ENCODE results near the gene MAPRE2.

MAPRE2 gene

DNA sequence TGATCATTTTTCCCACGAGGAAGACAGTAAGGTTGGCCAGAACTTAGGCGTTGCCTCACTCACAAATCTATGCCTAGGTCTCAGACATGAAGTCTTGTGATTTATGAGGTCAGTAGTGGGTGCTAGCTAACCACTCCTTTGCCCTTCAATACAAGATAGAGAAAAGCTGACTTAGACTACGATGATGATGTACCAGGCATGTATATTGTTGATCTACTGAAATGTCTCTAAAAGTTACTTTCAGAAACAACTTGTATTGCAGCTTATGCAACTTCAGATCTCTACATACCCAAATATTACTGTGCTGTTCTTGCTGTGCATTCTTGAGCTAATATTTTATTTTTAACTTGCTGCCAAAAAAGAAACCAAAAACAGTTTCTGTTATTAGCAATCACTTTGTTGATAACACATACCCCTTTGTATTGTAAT, 30.6 kb downstream of the MAPRE2 start:
- H3K4me3 Mint-ChIP-seq: no peak overlapping the region
- no peak overlapping the region for H3K27ac Mint-ChIP-seq
- ATAC-seq (peak; percentile 48), DNase-seq (no peak)
- no peaks in the 10 kb centered on the region for H3K27me3 Mint-ChIP-seq
- H3K4me1 Mint-ChIP-seq: peaks cover 62% of the 10 kb centered on the region
- H3K9me3 Mint-ChIP-seq: no peaks in the 10 kb centered on the region

DNA sequence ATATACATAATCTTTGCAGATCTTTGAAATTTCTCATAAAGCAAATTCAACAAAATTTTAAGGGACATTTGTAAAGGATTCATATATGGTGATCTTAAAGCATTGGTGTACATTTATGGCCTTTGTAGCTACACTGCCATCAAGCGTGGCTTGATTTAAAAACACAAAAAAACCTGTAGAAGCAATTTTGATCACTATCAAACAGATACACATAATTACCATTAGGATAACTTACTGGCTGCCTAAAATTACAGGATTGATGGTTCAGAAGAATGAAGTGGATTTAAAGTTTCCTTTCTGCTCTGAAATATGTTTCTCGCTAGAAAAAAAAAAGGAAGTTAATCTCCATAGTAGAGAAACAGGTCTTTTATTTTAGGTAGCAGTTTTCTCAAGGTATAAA, 31.4 kb downstream of the MAPRE2 start:
- Mint-ChIP-seq H3K4me1 (peaks cover 62% of the 10 kb centered on the region), H3K27me3 (no peaks in the 10 kb centered on the region), H3K9me3 (no peaks in the 10 kb centered on the region), H3K4me3 (no peak overlapping the region), H3K27ac (no peak overlapping the region)
- DNase-seq (no peak), ATAC-seq (no peak)

DNA sequence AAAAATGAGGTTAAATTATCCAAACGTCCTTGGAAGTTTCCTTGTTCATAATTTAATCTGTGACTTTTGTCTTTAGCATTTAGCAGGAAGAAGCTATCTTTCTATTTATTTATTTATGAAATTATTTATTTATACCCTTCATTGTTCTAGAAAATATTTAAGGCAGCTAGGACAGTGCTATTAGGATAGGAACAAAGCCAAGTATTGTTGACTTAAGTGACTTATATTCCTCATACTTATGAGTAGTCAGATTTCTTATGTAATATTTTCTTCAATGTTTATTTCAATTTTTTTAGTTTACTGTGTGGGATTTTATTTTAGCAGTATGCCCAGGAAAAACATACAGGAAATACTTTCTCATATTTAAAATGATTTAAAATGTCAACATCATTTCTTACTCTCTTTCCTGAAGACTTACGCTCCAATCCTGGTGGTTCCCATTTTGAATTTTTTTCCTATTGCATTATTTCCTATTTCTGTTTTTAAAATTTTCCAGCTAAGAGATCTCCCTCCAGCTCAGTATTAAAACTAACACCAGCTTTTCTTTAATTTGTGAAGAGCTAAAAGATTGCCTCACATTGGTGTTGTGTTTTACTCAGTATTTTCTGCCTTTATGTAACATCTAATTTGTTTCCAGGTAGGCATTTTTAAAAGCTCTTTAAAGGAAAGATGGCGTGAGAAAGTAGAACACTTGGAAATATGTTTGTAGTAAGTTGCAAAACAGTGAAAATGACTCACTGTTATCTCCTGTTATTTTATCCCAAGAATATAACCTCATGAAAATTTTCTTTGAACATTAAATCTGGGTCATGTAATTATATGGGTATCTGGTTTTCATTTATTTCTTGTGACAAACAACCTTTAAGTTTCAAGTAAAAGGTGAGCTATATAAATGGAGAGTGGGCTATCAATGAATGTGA, 32.2 kb downstream of the MAPRE2 start:
- no peaks in the 10 kb centered on the region for H3K27me3 Mint-ChIP-seq
- H3K27ac Mint-ChIP-seq: no peak overlapping the region
- DNase-seq (no peak), ATAC-seq (no peak)
- no peak overlapping the region for H3K4me3 Mint-ChIP-seq
- peaks cover 62% of the 10 kb centered on the region for H3K4me1 Mint-ChIP-seq
- H3K9me3 Mint-ChIP-seq: no peaks in the 10 kb centered on the region

DNA sequence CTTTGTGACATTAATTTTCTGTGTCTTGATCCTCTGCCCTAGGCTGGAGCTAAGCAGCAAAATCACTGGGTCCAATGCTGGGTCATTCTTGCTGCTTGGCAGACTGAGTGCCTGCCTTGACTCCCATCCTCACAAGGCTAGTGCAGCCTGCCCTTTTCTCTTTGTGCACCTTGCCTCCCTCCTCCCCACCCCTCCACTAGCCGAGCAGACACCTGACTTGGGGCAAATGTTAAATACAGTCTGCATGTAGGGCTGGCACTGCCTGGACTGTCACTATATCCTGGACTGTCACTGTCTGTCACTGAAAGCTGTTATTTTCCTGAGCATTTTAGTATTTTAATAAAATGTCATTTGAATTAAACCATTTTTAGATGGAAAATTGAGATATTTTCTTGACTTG, 33.4 kb downstream of the MAPRE2 start:
- Mint-ChIP-seq H3K9me3 (no peaks in the 10 kb centered on the region), H3K27me3 (no peaks in the 10 kb centered on the region), H3K4me1 (peaks cover 68% of the 10 kb centered on the region), H3K4me3 (no peak overlapping the region), H3K27ac (no peak overlapping the region)
- no peak for DNase-seq
- no peak for ATAC-seq

DNA sequence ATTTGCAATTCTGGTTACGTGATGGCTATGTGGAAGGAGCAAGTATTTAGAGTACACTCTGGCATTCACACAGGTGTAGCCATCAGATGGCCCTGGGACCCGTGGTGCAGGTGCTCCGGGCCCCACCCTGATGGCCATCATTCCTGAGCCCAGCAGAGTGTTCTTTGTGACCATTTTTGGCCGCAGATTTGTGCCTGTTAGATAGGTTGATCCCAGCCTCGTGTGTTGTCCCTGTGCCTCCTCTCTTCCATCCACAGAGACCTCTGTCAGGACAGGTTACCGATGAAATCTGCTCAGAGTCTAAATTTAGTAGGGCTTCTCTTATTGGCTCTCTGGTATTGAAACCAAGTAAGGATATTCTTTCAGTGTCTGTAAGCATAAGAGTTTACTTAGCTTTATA, 33.9 kb downstream of the MAPRE2 start:
- no peak overlapping the region for H3K27ac Mint-ChIP-seq

DNA sequence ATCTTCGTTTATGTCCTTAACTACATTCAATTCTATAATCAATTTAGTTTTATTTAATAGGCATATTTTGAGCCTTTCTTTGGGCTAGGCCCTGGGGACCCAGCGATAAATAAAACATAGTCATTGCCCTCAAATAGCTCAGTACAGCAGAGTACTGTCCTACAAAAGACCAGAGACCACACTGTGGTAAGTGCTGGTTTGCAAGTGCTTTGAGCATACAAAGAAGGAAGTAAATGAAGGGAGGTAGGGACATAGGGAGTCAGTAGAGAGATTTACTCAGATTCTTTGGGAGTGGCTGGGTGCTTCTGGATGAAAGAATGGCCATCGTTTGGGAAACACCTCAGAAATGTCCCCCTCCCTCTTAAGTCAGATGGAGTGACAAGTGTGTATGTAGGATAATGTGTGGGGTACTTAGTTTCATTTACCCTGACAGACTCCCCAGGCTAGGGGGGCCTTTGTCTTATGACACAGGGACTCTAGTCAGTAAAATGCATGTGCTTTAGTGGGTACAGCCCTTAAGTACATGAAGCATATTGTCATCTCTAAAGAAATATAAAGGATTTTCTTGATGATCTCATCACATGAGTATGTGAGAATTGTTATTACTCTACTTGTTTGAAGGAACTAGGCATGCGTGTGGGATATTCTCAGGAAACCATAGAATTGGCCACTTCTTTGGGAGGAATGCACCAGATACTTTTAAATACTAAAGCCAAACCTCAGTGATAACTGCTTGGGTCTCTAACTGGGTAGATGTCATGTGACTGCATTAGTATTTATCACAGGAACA, 35.1 kb downstream of the MAPRE2 start:
- Mint-ChIP-seq H3K27me3 (no peaks in the 10 kb centered on the region), H3K27ac (no peak overlapping the region), H3K9me3 (no peaks in the 10 kb centered on the region), H3K4me3 (no peak overlapping the region), H3K4me1 (peaks cover 63% of the 10 kb centered on the region)
- ATAC-seq: no peak
- DNase-seq: no peak

More for the DNA sequence above, 33.9 kb downstream of the MAPRE2 start:
- H3K9me3 Mint-ChIP-seq: no peaks in the 10 kb centered on the region
- H3K4me3 Mint-ChIP-seq: no peak overlapping the region
- H3K27me3 Mint-ChIP-seq: no peaks in the 10 kb centered on the region
- H3K4me1 Mint-ChIP-seq: peaks cover 70% of the 10 kb centered on the region
- ATAC-seq: no peak
- no peak for DNase-seq

DNA sequence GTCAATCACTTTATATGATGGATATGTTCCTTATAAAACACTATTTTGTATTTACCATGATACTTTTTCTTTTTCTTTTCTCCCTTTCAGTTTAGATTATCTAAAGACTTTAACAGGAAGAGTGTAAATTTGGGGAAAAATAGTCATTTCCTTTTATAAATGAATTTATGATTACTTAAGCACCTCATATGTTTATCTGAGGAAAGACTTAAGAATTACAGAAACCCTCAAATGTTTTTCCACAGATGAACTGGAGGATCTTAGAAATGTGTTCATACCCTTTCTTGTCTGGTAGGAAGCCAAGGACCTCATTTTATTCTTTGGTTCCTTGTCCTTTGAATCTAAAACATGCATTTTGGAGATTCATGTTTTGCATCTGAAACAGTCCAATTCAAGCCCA, 36.7 kb downstream of the MAPRE2 start:
- DNase-seq: no peak
- Mint-ChIP-seq H3K27ac (no peak overlapping the region), H3K9me3 (no peaks in the 10 kb centered on the region), H3K27me3 (no peaks in the 10 kb centered on the region), H3K4me1 (peaks cover 62% of the 10 kb centered on the region), H3K4me3 (no peak overlapping the region)
- ATAC-seq: no peak

DNA sequence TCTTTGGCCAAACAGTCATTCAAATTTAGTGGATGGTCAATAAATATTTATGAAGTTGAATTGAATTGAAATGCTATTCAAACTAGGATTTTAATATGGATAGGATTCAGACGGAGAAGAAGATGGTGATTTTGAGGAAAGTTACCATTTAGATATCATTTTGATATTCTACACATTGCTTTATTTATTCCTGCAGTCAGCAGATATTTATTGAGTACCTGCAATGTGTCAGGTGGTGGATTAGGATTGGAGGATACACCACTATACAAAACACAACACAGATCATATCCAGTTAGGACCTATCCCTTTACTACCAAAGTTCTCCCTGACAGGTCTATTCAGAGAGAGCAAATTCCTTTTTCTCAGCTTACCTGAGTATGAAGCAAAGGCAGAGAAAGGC, 38.8 kb downstream of the MAPRE2 start:
- ATAC-seq (no peak), DNase-seq (no peak)
- H3K4me1 Mint-ChIP-seq: peaks cover 59% of the 10 kb centered on the region
- no peaks in the 10 kb centered on the region for H3K27me3 Mint-ChIP-seq
- H3K4me3 Mint-ChIP-seq: no peak overlapping the region
- H3K27ac Mint-ChIP-seq: no peak overlapping the region
- no peaks in the 10 kb centered on the region for H3K9me3 Mint-ChIP-seq

DNA sequence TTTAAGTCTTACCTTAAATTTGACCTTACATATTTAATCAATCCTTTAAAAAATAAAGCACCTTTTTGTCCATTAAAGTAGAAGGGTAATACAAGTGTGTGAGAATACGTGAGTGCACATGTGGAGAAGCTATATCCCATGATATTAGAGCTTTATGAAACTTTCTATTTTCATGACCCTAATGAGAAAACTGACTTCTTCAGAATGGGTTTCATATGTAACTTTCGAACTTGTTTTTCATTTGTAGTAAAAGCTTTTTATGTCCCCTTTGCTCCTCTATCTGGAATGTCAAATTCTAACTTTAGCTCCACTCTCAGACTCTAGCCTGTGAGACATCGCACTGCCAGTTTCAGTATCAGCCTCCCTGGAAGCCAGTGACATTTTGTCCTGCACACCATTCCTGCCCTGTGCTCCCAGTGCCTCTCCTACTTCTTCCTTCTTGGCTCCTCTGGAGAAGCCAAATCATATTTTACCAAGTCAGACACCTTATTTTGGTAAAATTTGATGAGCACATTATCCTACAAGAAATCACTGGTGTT, 42.0 kb downstream of the MAPRE2 start:
- DNase-seq (no peak), ATAC-seq (no peak)
- H3K4me3 Mint-ChIP-seq: no peak overlapping the region
- H3K27ac Mint-ChIP-seq: no peak overlapping the region
- H3K27me3 Mint-ChIP-seq: no peaks in the 10 kb centered on the region
- H3K4me1 Mint-ChIP-seq: peaks cover 48% of the 10 kb centered on the region
- no peaks in the 10 kb centered on the region for H3K9me3 Mint-ChIP-seq

DNA sequence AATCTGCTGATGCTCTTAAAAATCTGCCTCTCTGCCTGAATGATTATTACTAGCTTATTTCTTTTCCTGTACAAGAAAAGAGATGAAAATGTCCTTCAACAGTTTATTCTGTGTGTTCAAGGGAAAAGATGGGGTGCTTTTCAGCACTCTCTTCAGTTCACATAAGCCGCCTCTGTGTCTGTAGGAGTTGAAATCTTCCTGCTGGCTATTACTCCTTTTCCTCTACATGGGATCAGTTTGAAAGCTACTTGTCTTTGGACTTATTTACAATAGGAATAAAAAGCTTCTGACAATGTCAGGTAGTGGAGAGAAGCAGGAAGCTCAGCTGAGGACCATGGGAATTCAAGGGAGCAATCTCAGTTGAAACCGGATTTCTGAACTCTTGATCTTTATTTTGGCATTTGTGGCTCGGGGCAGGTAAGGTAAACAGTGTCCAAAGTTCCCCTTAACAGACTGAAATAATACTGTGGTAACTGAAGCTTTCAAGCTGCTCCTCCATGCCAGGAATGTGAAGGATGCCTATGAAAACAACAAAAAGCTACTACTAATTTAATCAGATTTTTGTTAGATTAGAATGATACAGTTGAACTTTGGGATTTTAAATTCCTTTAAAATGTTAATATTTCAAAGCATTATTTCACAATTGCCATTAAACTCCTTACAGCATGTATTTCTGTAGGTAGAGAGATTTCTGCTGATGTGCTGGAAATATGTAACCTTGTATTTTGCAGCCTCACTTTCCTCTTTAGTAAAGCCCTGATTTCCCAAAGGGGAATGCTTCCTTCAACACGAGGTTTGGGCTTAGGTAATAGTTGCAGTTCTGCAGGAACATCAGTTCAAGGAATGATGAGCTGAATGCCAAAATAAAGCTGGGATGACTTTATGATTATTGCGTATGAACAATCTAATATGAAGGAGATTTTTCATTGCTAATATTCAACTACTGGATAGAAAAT, 43.6 kb downstream of the MAPRE2 start:
- Mint-ChIP-seq H3K4me1 (peaks cover 49% of the 10 kb centered on the region), H3K9me3 (no peaks in the 10 kb centered on the region), H3K27ac (no peak overlapping the region), H3K4me3 (no peak overlapping the region), H3K27me3 (no peaks in the 10 kb centered on the region)
- no peak for DNase-seq
- no peak for ATAC-seq

DNA sequence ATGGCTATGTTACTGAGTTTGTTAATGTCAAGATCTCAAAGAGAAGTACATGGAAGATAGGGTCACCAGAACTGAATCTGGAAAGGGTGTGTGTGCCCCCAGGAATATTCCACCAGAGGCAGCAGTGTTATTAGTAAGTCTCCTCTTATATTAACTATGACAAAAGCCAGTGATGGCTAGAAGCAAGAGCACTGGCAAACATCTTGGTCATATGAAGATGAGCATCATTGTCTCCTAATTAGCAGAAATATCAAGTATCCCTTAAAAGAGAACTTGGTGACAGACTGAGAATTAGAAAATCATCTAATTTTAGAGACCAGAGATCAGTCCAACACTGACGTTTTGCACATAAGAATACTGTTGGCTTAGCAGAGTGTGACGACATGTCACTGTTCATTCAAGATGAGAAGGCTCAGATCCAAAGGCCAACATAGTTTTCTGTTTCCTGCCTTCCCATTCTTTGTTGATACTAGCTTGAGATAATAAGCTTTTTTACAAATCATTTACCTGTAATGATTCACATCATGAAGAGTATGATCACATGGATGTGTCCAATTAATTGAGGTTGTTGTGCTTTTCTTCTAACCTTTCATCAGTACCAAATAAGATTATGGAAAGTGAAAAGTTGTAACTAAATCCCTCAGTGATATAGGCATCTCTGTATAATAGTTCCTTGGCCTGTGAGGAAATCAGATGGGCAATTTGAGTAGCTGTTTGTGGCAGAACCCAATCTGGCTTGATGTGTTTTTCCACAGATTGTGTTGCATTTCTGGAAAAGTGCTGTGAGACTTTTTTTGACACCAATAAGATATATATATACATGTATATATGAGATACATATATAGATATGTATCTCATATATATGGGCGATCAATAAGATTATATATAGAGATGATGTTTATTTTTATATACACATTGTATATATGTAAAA, 44.5 kb downstream of the MAPRE2 start:
- DNase-seq (no peak), ATAC-seq (no peak)
- H3K9me3 Mint-ChIP-seq: no peaks in the 10 kb centered on the region
- no peak overlapping the region for H3K4me3 Mint-ChIP-seq
- no peak overlapping the region for H3K27ac Mint-ChIP-seq
- H3K27me3 Mint-ChIP-seq: no peaks in the 10 kb centered on the region
- H3K4me1 Mint-ChIP-seq: peaks cover 49% of the 10 kb centered on the region

DNA sequence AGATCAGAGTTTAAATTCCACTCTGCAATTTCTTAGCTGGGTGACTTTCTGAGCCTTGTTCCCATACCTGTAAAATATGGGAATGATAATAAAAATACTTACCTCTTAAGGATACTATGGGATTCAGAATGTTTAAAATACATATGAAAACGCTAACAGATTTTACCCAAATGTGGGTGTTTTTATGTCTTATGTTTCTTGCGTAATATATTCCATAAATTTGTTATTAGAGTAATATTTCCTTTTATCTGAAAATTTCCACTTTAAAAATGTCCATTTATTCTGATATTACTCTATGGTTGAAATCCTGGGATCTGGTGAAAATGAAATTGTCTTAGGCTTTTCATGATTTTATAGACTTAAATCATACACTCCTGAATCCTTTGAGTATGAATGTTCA, 45.5 kb downstream of the MAPRE2 start:
- Mint-ChIP-seq H3K27me3 (no peaks in the 10 kb centered on the region), H3K4me1 (peaks cover 42% of the 10 kb centered on the region), H3K9me3 (no peaks in the 10 kb centered on the region), H3K27ac (no peak overlapping the region), H3K4me3 (no peak overlapping the region)
- DNase-seq (no peak), ATAC-seq (no peak)

DNA sequence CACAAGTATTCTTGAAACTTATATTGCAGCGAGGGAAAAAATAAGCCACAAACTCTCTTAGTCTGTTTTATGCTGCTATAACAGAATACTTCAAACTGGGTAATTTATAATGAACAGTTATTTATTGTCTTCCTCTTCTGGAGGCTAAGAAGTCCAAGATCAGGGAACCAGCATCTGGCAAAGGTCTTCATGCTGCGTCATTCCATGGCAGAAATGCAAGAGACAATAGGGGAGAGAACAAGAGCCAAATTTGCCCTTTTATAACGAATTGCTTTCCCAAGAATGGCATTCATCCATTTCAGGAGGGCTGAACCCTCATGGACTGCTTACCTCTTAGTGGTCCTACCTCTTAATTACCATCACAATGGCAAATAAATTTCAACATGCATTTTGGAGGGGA, 46.5 kb downstream of the MAPRE2 start:
- H3K4me3 Mint-ChIP-seq: no peak overlapping the region
- DNase-seq (no peak), ATAC-seq (no peak)
- no peaks in the 10 kb centered on the region for H3K9me3 Mint-ChIP-seq
- H3K27ac Mint-ChIP-seq: no peak overlapping the region
- no peaks in the 10 kb centered on the region for H3K27me3 Mint-ChIP-seq
- peaks cover 45% of the 10 kb centered on the region for H3K4me1 Mint-ChIP-seq

DNA sequence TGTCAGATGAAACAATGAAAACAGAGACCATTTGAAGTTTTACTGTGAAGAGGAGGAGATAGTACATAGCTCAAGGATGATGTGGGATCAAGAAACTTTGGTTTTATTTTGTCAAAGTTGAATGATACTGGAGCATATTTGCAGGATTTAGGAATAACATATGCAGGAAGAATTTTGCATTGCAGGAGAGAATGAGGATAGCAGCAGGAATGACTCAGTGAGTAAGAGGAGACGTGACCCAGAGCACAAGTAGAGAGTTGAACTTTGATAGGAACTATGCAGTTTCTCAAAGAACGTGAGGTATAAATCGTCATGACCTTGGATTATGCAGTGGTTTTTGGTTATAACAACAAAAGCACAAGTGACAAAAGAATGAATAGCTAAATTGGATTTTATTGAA, 47.7 kb downstream of the MAPRE2 start:
- Mint-ChIP-seq H3K4me1 (peaks cover 46% of the 10 kb centered on the region), H3K4me3 (no peak overlapping the region), H3K9me3 (no peaks in the 10 kb centered on the region), H3K27ac (no peak overlapping the region), H3K27me3 (no peaks in the 10 kb centered on the region)
- DNase-seq: no peak
- no peak for ATAC-seq
